HFF-Myc (cell line): ENCODE measurements around the gene NEK4.

ENCODE experiments used
- DNase-seq: peaks from one replicate; pipeline ENCODE4 v3.0.0-alpha.2; 2011; ENCODE audit warnings: low read depth; ENCODE audit errors: extremely low read depth
- H3K4me3 ChIP-seq: replicated peaks from 2 replicates; pipeline ENCODE4 v1.5.1; 2011; ENCODE audit warnings: low read depth, mild to moderate bottlenecking, control low read depth, low read length
- CTCF ChIP-seq: IDR thresholded peaks from 2 replicates; pipeline ENCODE4 v1.5.1; 2012; ENCODE audit warnings: mild to moderate bottlenecking, low read depth, low read length, control low read depth; ENCODE audit errors: missing control alignments

Gene NEK4

GRCh38 chr3:52813810-52814209 is 43.1 kb upstream of the NEK4 start:
- TF ChIP-seq CTCF, result no peak
- no peak overlapping the region for H3K4me3 ChIP-seq
- no peak for DNase-seq

GRCh38 chr3:52811452-52812011 is 40.8 kb upstream of the NEK4 start:
- H3K4me3 ChIP-seq, result no peak overlapping the region
- TF ChIP-seq CTCF, result no peak
- no peak for DNase-seq

- DNase-seq, result no peak
- no peak overlapping the region for H3K4me3 ChIP-seq
- no peak for TF ChIP-seq CTCF
Observed at GRCh38 chr3:52810923-52811322, 40.2 kb upstream of the NEK4 start.

- no peak for DNase-seq
- H3K4me3 ChIP-seq, result no peak overlapping the region
- TF ChIP-seq CTCF, result no peak
Observed at GRCh38 chr3:52809662-52810377, 39.1 kb upstream of the NEK4 start.

- no peak for DNase-seq
- no peak for TF ChIP-seq CTCF
- H3K4me3 ChIP-seq, result no peak overlapping the region
Observed at GRCh38 chr3:52809149-52809548, 38.4 kb upstream of the NEK4 start.

GRCh38 chr3:52805270-52806039 is 34.7 kb upstream of the NEK4 start:
- DNase-seq, result no peak

More at GRCh38 chr3:52805270-52806039, 34.7 kb upstream of the NEK4 start:
- TF ChIP-seq CTCF, result no peak
- no peak overlapping the region for H3K4me3 ChIP-seq
